IMR-90 (cell line): ENCODE data around the gene LARP4B. TPM values are rescaled to one million over a fixed set of nuclear protein-coding genes. Genes with fewer than 3 reads are reported as not detected.

ENCODE experiments used
- ATAC-seq: fragments of 200-7000 bp; cut with Tn5 transposase; 2 replicates; pipeline ENCODE4 v1.9.1; 2020; ENCODE audit warnings: low read depth, mild to moderate bottlenecking, moderate library complexity
- BruUV-seq: library from RNA; stranded (reverse); fragments of 400-500 nt; replicated peaks from 2 replicates; lab custom pipeline; 2021; lab: Mats Ljungman, UMichigan
- CTCF ChIA-PET: fragments of 300-600 bp; formaldehyde crosslinking; extraction: SDS; loops from one replicate; lab custom pipeline; 2021; ENCODE audit warnings: antibody characterized with exemption; lab: Yijun Ruan, JAX
- POLR2A ChIA-PET: fragments of 300-600 bp; sonication (Branson Sonifier 250); formaldehyde crosslinking; loops from one replicate; lab custom pipeline; 2022; ENCODE audit warnings: antibody characterized with exemption; ENCODE audit not compliant: unreplicated experiment; lab: Charles Lee
- DNase-seq: peaks from one replicate; pipeline ENCODE4 v3.0.0; 2013
- H2AFZ ChIP-seq: replicated peaks from 2 replicates; pipeline ENCODE3; 2013; ENCODE audit warnings: low read length, mild to moderate bottlenecking; ENCODE audit not compliant: poor library complexity
- H2AK5ac ChIP-seq: 2 replicates; pipeline ENCODE4 v1.6.1; 2013; ENCODE audit warnings: low read depth, low read length, inconsistent platforms
- H2AK9ac ChIP-seq: replicated peaks from 2 replicates; pipeline ENCODE3; 2013; ENCODE audit warnings: mild to moderate bottlenecking, low read depth, low read length, moderate library complexity; ENCODE audit not compliant: poor library complexity
- H2BK120ac ChIP-seq: 2 replicates; pipeline ENCODE4 v1.6.1; 2013; ENCODE audit warnings: low read depth, low read length, inconsistent platforms
- H2BK15ac ChIP-seq: 3 replicates; pipeline ENCODE4 v1.6.1; 2013; ENCODE audit warnings: low read depth, low read length, inconsistent platforms
- H2BK20ac ChIP-seq: 2 replicates; pipeline ENCODE4 v1.6.1; 2013; ENCODE audit warnings: low read depth, mild to moderate bottlenecking, inconsistent platforms, low read length, moderate library complexity
- H2BK5ac ChIP-seq: 2 replicates; pipeline ENCODE4 v1.6.1; 2013; ENCODE audit warnings: mild to moderate bottlenecking, low read depth, low read length, inconsistent platforms; ENCODE audit not compliant: poor library complexity, severe bottlenecking
- H3K14ac ChIP-seq: replicated peaks from 2 replicates; pipeline ENCODE4 v1.6.1; 2013; ENCODE audit warnings: low read depth, low read length, inconsistent platforms
- H3K18ac ChIP-seq: 2 replicates; pipeline ENCODE4 v1.6.1; 2013; ENCODE audit warnings: low read depth, low read length, control low read depth
- H3K23ac ChIP-seq: 2 replicates; pipeline ENCODE4 v1.6.1; 2013; ENCODE audit warnings: low read depth, low read length, inconsistent platforms
- H3K27ac ChIP-seq: 2 replicates; pipeline ENCODE4 v1.5.1; 2013; ENCODE audit warnings: mild to moderate bottlenecking, control low read depth, low read length; ENCODE audit not compliant: insufficient read depth
- H3K27me3 ChIP-seq: 2 replicates; pipeline ENCODE4 v1.6.1; 2013; ENCODE audit warnings: low read length; ENCODE audit not compliant: control insufficient read depth, insufficient read depth
- H3K36me3 ChIP-seq: 2 replicates; pipeline ENCODE4 v1.6.1; 2013; ENCODE audit warnings: low read length, mixed read lengths; ENCODE audit not compliant: control insufficient read depth, insufficient read depth
- H3K4ac ChIP-seq: 2 replicates; pipeline ENCODE4 v1.6.1; 2013; ENCODE audit warnings: low read depth, low read length, inconsistent platforms
- H3K4me1 ChIP-seq: 2 replicates; pipeline ENCODE4 v1.6.1; 2013; ENCODE audit warnings: low read length, mixed read lengths; ENCODE audit not compliant: control insufficient read depth, insufficient read depth
- H3K4me2 ChIP-seq: 2 replicates; pipeline ENCODE4 v1.6.1; 2013; ENCODE audit warnings: low read depth, mild to moderate bottlenecking, control low read depth, low read length, moderate library complexity
- H3K4me3 ChIP-seq: 2 replicates; pipeline ENCODE4 v1.5.1; 2013; ENCODE audit warnings: low read depth, mild to moderate bottlenecking, control low read depth, low read length, moderate library complexity; ENCODE audit not compliant: insufficient read depth
- H3K56ac ChIP-seq: 2 replicates; pipeline ENCODE4 v1.6.1; 2013; ENCODE audit warnings: low read length, inconsistent platforms; ENCODE audit not compliant: insufficient read depth; ENCODE audit errors: extremely low read depth
- H3K79me1 ChIP-seq, 2 experiments: 2 replicates each; pipeline ENCODE4 v1.6.1; 2013; ENCODE audit warnings: low read length in 2 of 2, inconsistent platforms in 1 of 2, low read depth in 1 of 2
- H3K9ac ChIP-seq: 2 replicates; pipeline ENCODE4 v1.6.1; 2013; ENCODE audit warnings: low read depth, low read length, control low read depth
- H3K9me1 ChIP-seq: 2 replicates; pipeline ENCODE4 v1.6.1; 2013; ENCODE audit warnings: low read length, inconsistent platforms; ENCODE audit not compliant: insufficient read depth
- H3K9me3 ChIP-seq: 2 replicates; pipeline ENCODE4 v1.6.1; 2013; ENCODE audit warnings: low read length; ENCODE audit not compliant: control insufficient read depth, insufficient read depth
- H4K20me1 ChIP-seq: 2 replicates; pipeline ENCODE4 v1.6.1; 2013; ENCODE audit warnings: low read length, inconsistent platforms; ENCODE audit not compliant: insufficient read depth
- H4K5ac ChIP-seq: 2 replicates; pipeline ENCODE4 v1.6.1; 2013; ENCODE audit warnings: mild to moderate bottlenecking, low read depth, low read length, control low read depth
- H4K8ac ChIP-seq, 2 experiments: 2 replicates each; pipeline ENCODE4 v1.6.1; 2013; ENCODE audit warnings: low read depth in 2 of 2, low read length in 2 of 2, control low read depth in 1 of 2, inconsistent platforms in 1 of 2
- H4K91ac ChIP-seq: 2 replicates; pipeline ENCODE4 v1.6.1; 2013; ENCODE audit warnings: low read depth, low read length, inconsistent platforms; ENCODE audit not compliant: insufficient read depth
- CHD1 ChIP-seq: IDR thresholded peaks from 2 replicates; pipeline ENCODE4 v1.6.1; 2012; ENCODE audit warnings: low read depth, low read length, improper control_type of control experiment
- NFE2L2 ChIP-seq: fragments of 150-350 bp; IDR thresholded peaks from 2 replicates; pipeline ENCODE4 v1.6.1; 2016; ENCODE audit warnings: low read depth, mild to moderate bottlenecking, low read length
- RFX5 ChIP-seq: IDR thresholded peaks from 2 replicates; pipeline ENCODE4 v1.8.0; 2012; ENCODE audit warnings: low read depth, mild to moderate bottlenecking, low read length, moderate library complexity
- WGBS, 2 experiments: methylation state at CpG; one replicate each; pipeline versions ENCODE4 v1.1.5 to v1.1.7; 2013; ENCODE audit warnings: missing lambda C conversion rate in 2 of 2; ENCODE audit not compliant: insufficient read length in 1 of 2; ENCODE audit errors: extremely low coverage in 2 of 2; 5-methylcytosine and 5-hydroxymethylcytosine counted together
- dilution Hi-C: fragments of 300-500 bp; cut with HindIII; formaldehyde crosslinking; loops from one replicate; pipeline ENCODE4 v1.14.3; 2018; ENCODE audit warnings: low sequenced_read_pairs; ENCODE audit not compliant: unreplicated experiment
- in situ Hi-C: fragments of 300-500 bp; cut with MboI; formaldehyde crosslinking; loops from 3 replicates; pipeline ENCODE4 v1.14.3; 2019; ENCODE audit warnings: low sequenced_read_pairs, inconsistent platforms, mixed read lengths
- intact Hi-C: fragments of 100-400 bp; cut with micrococcal nuclease; formaldehyde crosslinking; loops from 2 replicates; pipeline ENCODE4 v1.10.0; 2022
- polyA plus RNA-seq, 3 experiments: library from polyadenylated mRNA; depleted of rRNA; stranded (reverse); fragments of >200 nt; gene quantifications; 2 replicates each; pipeline ENCODE4 v1.2.3, GENCODE V29; 2012; ENCODE audit warnings: low replicate concordance in 1 of 3
- total RNA-seq: library from RNA; depleted of rRNA; stranded (reverse); fragments of >200 nt; gene quantifications from 2 replicates; pipeline ENCODE4 v1.2.3, GENCODE V29; 2012

The LARP4B gene
- total and polyA plus RNA-seq, 2 of the 4 experiments (the other 2 are of a cell fraction), result 24.3 to 25.5 TPM

DNA sequence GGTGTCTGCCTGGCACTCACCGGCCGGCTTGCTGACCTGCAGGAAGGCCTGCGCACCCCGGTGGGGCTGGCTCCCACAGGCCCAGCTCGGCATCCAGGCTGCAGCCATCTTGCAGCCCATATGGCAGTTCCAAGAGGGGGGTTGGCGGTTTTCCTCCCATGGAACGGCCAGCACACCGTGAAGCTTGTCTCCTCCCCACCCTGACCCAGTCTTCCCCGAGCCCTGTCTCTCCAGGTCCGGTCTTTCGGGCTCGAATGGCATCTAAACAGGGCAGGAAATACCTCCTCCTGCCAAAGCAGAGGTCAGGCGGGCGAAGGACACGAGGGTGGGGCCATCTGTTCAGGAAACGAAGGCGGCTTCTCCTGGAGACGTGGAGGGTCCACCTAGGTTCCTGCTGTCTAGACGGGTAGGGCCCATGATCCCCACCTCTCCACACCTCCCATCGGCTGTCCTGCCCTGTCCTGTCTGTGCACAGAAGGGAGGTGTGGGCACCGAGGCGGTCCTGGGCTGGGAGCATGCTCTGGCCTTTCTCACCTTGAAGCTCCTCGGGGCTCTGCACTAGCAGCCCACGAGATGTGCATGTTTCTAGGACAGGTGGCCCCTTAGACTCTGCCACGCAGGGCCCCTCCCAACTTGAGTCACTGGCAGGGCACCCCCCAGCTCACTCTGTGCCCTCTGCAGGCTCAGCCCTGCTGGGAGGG, 128.3 kb downstream of the LARP4B start:
- no TSS peak for BruUV-seq
- no peak overlapping the region for H2BK20ac ChIP-seq
- H3K9ac ChIP-seq, result no peak overlapping the region
- H3K56ac ChIP-seq, result no peak overlapping the region
- WGBS, 2 experiments, result 95% methylated on average over 13 of the region's 25 CpGs; no CpG with 5 or more reads in 1 of the 2 experiments
- H3K4me1 ChIP-seq, result peaks cover 5% of the 10 kb centered on the region
- H2AK5ac ChIP-seq, result no peak overlapping the region
- no peak overlapping the region for H4K8ac ChIP-seq
- no peak overlapping the region for H2AK9ac ChIP-seq
- H3K4me2 ChIP-seq, result no peak overlapping the region
- H4K91ac ChIP-seq, result no peak overlapping the region
- no peak overlapping the region for H3K18ac ChIP-seq
- no peak overlapping the region for H3K4me3 ChIP-seq
- peaks cover 3% of the 10 kb centered on the region; the same call in 1 of the 2 replicates for H3K9me1 ChIP-seq
- H3K27ac ChIP-seq, result no peak overlapping the region
- TF ChIP-seq CHD1 (no peak), RFX5 (no peak), NFE2L2 (no peak)
- H2AFZ ChIP-seq, result no peak overlapping the region
- in situ Hi-C loops (loop anchor here (10.0 kb wide), 1 partner anchor 218 kb away; no protein-coding TSS in a partner anchor), intact Hi-C loops (no loop called here), dilution Hi-C loops (no loop called here)
- no peak overlapping the region for H2BK15ac ChIP-seq
- no peak for DNase-seq
- H3K23ac ChIP-seq, result no peak overlapping the region
- ChIA-PET CTCF (no interaction called here), POLR2A (no interaction called here)
- H4K5ac ChIP-seq, result no peak overlapping the region
- H2BK120ac ChIP-seq, result no peak overlapping the region
- no peak for ATAC-seq
- H4K20me1 ChIP-seq, result no peaks in the 10 kb centered on the region; the same call in 1 of the 2 replicates
- H3K14ac ChIP-seq, result no peak overlapping the region
- no peak overlapping the region for H2BK5ac ChIP-seq
- no peaks in the 10 kb centered on the region for H3K27me3 ChIP-seq
- H3K4ac ChIP-seq, result no peak overlapping the region
- H3K36me3 ChIP-seq, result peaks cover 20% of the 10 kb centered on the region
- H3K79me1 ChIP-seq, result peaks cover 0 to 15% of the 10 kb centered on the region in 2 experiments; a peak in 1 of 4 replicates
- no peaks in the 10 kb centered on the region for H3K9me3 ChIP-seq
